PC-3 (cell line): Measurements from ENCODE around the gene OSBPL6. TPM values are rescaled to one million over a fixed set of nuclear protein-coding genes. Genes with fewer than 3 reads are reported as not detected.

Experiments
- ATAC-seq: fragments of 200-7000 bp; cut with Tn5 transposase; 2 replicates; pipeline ENCODE4 v1.9.1; 2020; ENCODE audit warnings: mild to moderate bottlenecking, moderate library complexity
- BruUV-seq: library from RNA; stranded (reverse); fragments of 400-500 nt; replicated peaks from 2 replicates; lab custom pipeline; 2021; lab: Mats Ljungman, UMichigan
- CTCF ChIA-PET: fragments of 300-600 bp; sonication (Branson Sonifier 250); formaldehyde crosslinking; loops from one replicate; lab custom pipeline; 2022; ENCODE audit warnings: antibody characterized with exemption; lab: Charles Lee
- POLR2A ChIA-PET: fragments of 300-600 bp; sonication (Branson Sonifier 250); formaldehyde crosslinking; loops from one replicate; lab custom pipeline; 2022; ENCODE audit warnings: antibody characterized with exemption; ENCODE audit not compliant: unreplicated experiment; lab: Charles Lee
- DNase-seq: peaks from one replicate; pipeline ENCODE4 v3.0.0-alpha.2; 2015
- H2AFZ ChIP-seq: fragments of 300-600 bp; sonication (generic); 2 replicates; pipeline ENCODE4 v1.6.0; 2016; ENCODE audit warnings: antibody characterized with exemption, low read length
- H3F3A ChIP-seq: fragments of 300-600 bp; sonication (generic); one replicate; pipeline ENCODE4 v1.6.0; 2017; ENCODE audit warnings: antibody characterized with exemption, low read length, control low read depth, mild to moderate bottlenecking; ENCODE audit not compliant: unreplicated experiment
- H3K27ac ChIP-seq: fragments of 300-600 bp; sonication (generic); 2 replicates; pipeline ENCODE4 v1.5.1; 2016; ENCODE audit warnings: mild to moderate bottlenecking, low read length
- H3K27me3 ChIP-seq: fragments of 300-600 bp; sonication (generic); 2 replicates; pipeline ENCODE4 v1.6.1; 2016; ENCODE audit warnings: low read length, mixed read lengths
- H3K36me3 ChIP-seq: fragments of 300-600 bp; sonication (generic); 2 replicates; pipeline ENCODE4 v1.6.1; 2016; ENCODE audit warnings: low read depth, mixed run types, low read length, mixed read lengths
- H3K4me1 ChIP-seq: fragments of 300-600 bp; sonication (generic); 2 replicates; pipeline ENCODE4 v1.5.1; 2016; ENCODE audit warnings: low read length; ENCODE audit not compliant: insufficient read depth
- H3K4me2 ChIP-seq: fragments of 300-600 bp; sonication (generic); 2 replicates; pipeline ENCODE4 v1.6.0; 2016; ENCODE audit warnings: low read length
- H3K4me3 ChIP-seq: fragments of 300-600 bp; sonication (generic); 2 replicates; pipeline ENCODE4 v1.5.1; 2016; ENCODE audit warnings: mild to moderate bottlenecking, low read length, mixed read lengths
- H3K79me2 ChIP-seq: fragments of 300-600 bp; sonication (generic); 2 replicates; pipeline ENCODE4 v1.6.1; 2017; ENCODE audit warnings: low read length, mixed read lengths
- H3K9ac ChIP-seq: fragments of 300-600 bp; sonication (generic); 2 replicates; pipeline ENCODE4 v1.6.0; 2016; ENCODE audit warnings: mild to moderate bottlenecking, low read length
- H3K9me2 ChIP-seq: fragments of 300-600 bp; sonication (generic); replicated peaks from 2 replicates; pipeline ENCODE4 v1.6.1; 2016; ENCODE audit warnings: mixed run types, low read length, mixed read lengths
- H3K9me3 ChIP-seq: fragments of 300-600 bp; sonication (generic); 2 replicates; pipeline ENCODE4 v1.6.1; 2016; ENCODE audit warnings: low read length, mixed read lengths
- H4K20me1 ChIP-seq: fragments of 300-600 bp; sonication (generic); 2 replicates; pipeline ENCODE4 v1.6.1; 2016; ENCODE audit warnings: low read length, mixed read lengths
- CTCF ChIP-seq: fragments of 300-600 bp; sonication (generic); conservative IDR thresholded peaks from 2 replicates; pipeline ENCODE4 v1.5.1; 2017; ENCODE audit warnings: antibody characterized with exemption, low read depth, mild to moderate bottlenecking, low read length
- EZH2 ChIP-seq: fragments of 300-600 bp; sonication (generic); IDR thresholded peaks from one replicate; pipeline ENCODE4 v1.6.1; 2017; ENCODE audit warnings: antibody characterized with exemption, mild to moderate bottlenecking, low read length; ENCODE audit not compliant: unreplicated experiment
- EZH2phosphoT487 ChIP-seq: fragments of 300-600 bp; sonication (generic); IDR thresholded peaks from 2 replicates; pipeline ENCODE4 v1.6.1; 2018; ENCODE audit warnings: mild to moderate bottlenecking, antibody characterized with exemption, low read length, borderline replicate concordance
- intact Hi-C: fragments of 100-400 bp; cut with micrococcal nuclease; formaldehyde crosslinking; loops from 2 replicates; pipeline ENCODE4 v1.9.0; 2023
- total RNA-seq: library from RNA; depleted of rRNA; stranded (reverse); fragments of >200 nt; gene quantifications from 2 replicates; pipeline ENCODE4 v1.2.3, GENCODE V29; 2014

The OSBPL6 gene
- total RNA-seq, 1 experiment from 2014 or later: 4.0 TPM

GRCh38 chr2:178428396-178428806 is 234.1 kb downstream of the OSBPL6 start:
- H3K27me3 ChIP-seq: no peaks in the 10 kb centered on the region
- no peak overlapping the region for H3K9ac ChIP-seq
- peaks cover 34% of the 10 kb centered on the region for H3K36me3 ChIP-seq
- POLR2A ChIA-PET: interaction anchor here (0.5 kb wide), 2 partner anchors 216 to 338 kb away, joined by 3 to 4 read pairs; no protein-coding TSS in a partner anchor
- H3K4me3 ChIP-seq: no peak overlapping the region
- H3F3A ChIP-seq: no peaks in the 10 kb centered on the region
- no TSS peak for BruUV-seq
- no peaks in the 10 kb centered on the region for H4K20me1 ChIP-seq
- CTCF ChIA-PET: interaction anchor here (0.8 kb wide), 1 partner anchor 36 kb away, joined by 3 read pairs; no protein-coding TSS in a partner anchor
- ATAC-seq: peak; percentile 53; the same call in 1 of the 2 replicates
- no peak overlapping the region for H3K4me2 ChIP-seq
- H3K9me2 ChIP-seq: no peaks in the 10 kb centered on the region
- no peak overlapping the region for H3K27ac ChIP-seq
- H3K9me3 ChIP-seq: no peaks in the 10 kb centered on the region
- TF ChIP-seq EZH2phosphoT487 (no peak), EZH2 (no peak), CTCF (no peak)
- H3K79me2 ChIP-seq: no peaks in the 10 kb centered on the region
- H3K4me1 ChIP-seq: no peaks in the 10 kb centered on the region
- intact Hi-C loops: no loop called here
- peak; percentile 38 for DNase-seq
- H2AFZ ChIP-seq: no peak overlapping the region

GRCh38 chr2:178429336-178429735 is 235.0 kb downstream of the OSBPL6 start:
- ATAC-seq (no peak), DNase-seq (no peak)
- POLR2A ChIA-PET: no interaction called here
- TF ChIP-seq CTCF (no peak), EZH2 (no peak), EZH2phosphoT487 (no peak)
- Histone ChIP-seq H2AFZ (no peak overlapping the region), H3K9ac (no peak overlapping the region), H3K79me2 (no peaks in the 10 kb centered on the region), H3K36me3 (peaks cover 36% of the 10 kb centered on the region), H3K9me3 (no peaks in the 10 kb centered on the region), H3K4me1 (no peaks in the 10 kb centered on the region), H3K9me2 (no peaks in the 10 kb centered on the region), H3K27me3 (no peaks in the 10 kb centered on the region), H3K4me2 (no peak overlapping the region), H4K20me1 (no peaks in the 10 kb centered on the region), H3F3A (no peaks in the 10 kb centered on the region), H3K4me3 (no peak overlapping the region), H3K27ac (no peak overlapping the region)
- intact Hi-C loops: no loop called here
- BruUV-seq: no TSS peak
- CTCF ChIA-PET: no interaction called here

- Histone ChIP-seq H3K9me3 (no peaks in the 10 kb centered on the region), H3K9me2 (no peaks in the 10 kb centered on the region), H3K36me3 (peaks cover 58% of the 10 kb centered on the region), H2AFZ (no peak overlapping the region), H3K79me2 (no peaks in the 10 kb centered on the region), H3K4me3 (no peak overlapping the region), H3F3A (peaks cover 10% of the 10 kb centered on the region), H3K9ac (no peak overlapping the region), H3K4me2 (no peak overlapping the region), H3K4me1 (peaks cover 24% of the 10 kb centered on the region), H4K20me1 (no peaks in the 10 kb centered on the region), H3K27me3 (no peaks in the 10 kb centered on the region), H3K27ac (no peak overlapping the region)
- TF ChIP-seq CTCF: no peak
- TF ChIP-seq EZH2phosphoT487: no peak
- no peak for TF ChIP-seq EZH2
- ATAC-seq (no peak), DNase-seq (no peak)
- no TSS peak for BruUV-seq
- ChIA-PET CTCF (no interaction called here), POLR2A (no interaction called here)
- intact Hi-C loops: no loop called here
These were observed 242.3 kb downstream of the OSBPL6 start for GRCh38 chr2:178436662-178437061.
